Upper lobe of left lung (tissue), 4 donors: ENCODE data around the gene MSI2.

Experiments used
- POLR2A ChIP-seq, 4 donors: fragments of 450-650 bp; IDR thresholded peaks; one replicate each; pipeline ENCODE4 v1.5.1; 2016 to 2017; ENCODE audit warnings: antibody characterized with exemption in 4 of 4, mild to moderate bottlenecking in 2 of 4
- POLR2AphosphoS5 ChIP-seq, 2 donors: sonication (generic); formaldehyde crosslinking; IDR thresholded peaks; one replicate each; pipeline ENCODE4 v1.5.1; 2017; ENCODE audit warnings: antibody characterized with exemption in 2 of 2
- TF ChIP-seq, protein P1 (sequence below), 6 experiments: fragments of 450-650 bp in 4 of 6; fragments of 200-600 bp in 2 of 6; sonication (generic) in 2 of 6; IDR thresholded peaks; one replicate each; pipeline ENCODE4 v1.5.1; 2016 to 2019; ENCODE audit warnings: antibody characterized with exemption in 6 of 6

DNA sequence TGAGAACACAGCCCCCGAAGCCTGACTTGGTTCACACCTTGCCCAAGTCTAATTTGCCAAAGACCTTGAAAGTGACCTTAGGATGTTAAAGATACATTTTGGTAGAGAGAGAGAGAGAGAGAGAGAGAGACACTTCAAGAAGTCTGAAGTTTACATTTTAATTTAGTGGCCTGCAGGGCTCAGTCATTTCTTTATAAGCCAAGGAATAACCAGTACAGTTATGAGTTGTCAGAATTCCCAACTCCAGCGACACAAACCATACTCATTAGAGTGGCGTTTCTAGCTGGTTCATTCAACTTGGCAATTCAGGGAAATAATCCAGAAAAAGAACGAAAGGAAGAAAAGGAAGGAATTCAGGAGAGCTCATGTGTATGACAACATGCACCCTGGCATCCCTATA is 284.7 kb downstream of the MSI2 start:
- TF ChIP-seq, protein P1, sequence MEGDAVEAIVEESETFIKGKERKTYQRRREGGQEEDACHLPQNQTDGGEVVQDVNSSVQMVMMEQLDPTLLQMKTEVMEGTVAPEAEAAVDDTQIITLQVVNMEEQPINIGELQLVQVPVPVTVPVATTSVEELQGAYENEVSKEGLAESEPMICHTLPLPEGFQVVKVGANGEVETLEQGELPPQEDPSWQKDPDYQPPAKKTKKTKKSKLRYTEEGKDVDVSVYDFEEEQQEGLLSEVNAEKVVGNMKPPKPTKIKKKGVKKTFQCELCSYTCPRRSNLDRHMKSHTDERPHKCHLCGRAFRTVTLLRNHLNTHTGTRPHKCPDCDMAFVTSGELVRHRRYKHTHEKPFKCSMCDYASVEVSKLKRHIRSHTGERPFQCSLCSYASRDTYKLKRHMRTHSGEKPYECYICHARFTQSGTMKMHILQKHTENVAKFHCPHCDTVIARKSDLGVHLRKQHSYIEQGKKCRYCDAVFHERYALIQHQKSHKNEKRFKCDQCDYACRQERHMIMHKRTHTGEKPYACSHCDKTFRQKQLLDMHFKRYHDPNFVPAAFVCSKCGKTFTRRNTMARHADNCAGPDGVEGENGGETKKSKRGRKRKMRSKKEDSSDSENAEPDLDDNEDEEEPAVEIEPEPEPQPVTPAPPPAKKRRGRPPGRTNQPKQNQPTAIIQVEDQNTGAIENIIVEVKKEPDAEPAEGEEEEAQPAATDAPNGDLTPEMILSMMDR (IDR thresholded peaks at IDR 0.05) = no peak
- TF ChIP-seq POLR2A (IDR thresholded peaks at IDR 0.05) = no peak
- no peak for TF ChIP-seq POLR2AphosphoS5 (IDR thresholded peaks at IDR 0.05)
